Stimulated activated CD8-positive, alpha-beta memory T cell treated with anti-CD3 and anti-CD28 coated beads, Interleukin-7, amount 100 ng/mL, for 1 hour (primary cell): ENCODE results near the gene SLC5A5.

ENCODE experiments used
- DNase-seq, 2 donors: peaks; one replicate each; pipeline ENCODE4 v3.0.0-alpha.2; 2020; ENCODE audit warnings: low read depth in 2 of 2

Gene SLC5A5

DNA sequence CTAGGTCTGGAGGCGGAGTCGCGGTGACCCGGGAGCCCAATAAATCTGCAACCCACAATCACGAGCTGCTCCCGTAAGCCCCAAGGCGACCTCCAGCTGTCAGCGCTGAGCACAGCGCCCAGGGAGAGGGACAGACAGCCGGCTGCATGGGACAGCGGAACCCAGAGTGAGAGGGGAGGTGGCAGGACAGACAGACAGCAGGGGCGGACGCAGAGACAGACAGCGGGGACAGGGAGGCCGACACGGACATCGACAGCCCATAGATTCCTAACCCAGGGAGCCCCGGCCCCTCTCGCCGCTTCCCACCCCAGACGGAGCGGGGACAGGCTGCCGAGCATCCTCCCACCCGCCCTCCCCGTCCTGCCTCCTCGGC is at the start of gene SLC5A5:
TSS of gene SLC5A5 (plus strand) at position 68 of the 373 bp plus-strand sequence. CDS start 375 bp downstream, outside the sequence.
- DNase-seq: no peak

DNA sequence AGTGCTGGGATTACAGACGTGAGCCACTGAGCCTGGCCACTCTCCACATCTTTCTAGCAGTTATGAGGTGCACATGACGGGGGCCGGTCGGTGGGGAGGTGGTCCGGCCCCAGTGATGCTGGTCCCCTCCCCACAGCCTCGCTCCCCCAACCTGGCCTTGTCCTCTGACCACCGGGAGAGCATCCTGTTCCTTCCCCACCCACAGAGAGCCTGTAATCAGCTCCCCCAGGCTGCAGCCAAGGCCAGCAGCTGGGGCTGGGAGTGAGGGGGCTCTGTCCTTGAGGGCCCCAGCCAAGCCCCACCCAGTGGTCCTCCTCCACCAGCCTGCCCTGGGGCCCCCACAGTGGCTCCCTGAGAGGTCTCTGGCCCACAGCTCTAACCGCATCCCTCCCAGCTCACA is 47.4 kb upstream of the SLC5A5 start:
- DNase-seq: no peak

DNA sequence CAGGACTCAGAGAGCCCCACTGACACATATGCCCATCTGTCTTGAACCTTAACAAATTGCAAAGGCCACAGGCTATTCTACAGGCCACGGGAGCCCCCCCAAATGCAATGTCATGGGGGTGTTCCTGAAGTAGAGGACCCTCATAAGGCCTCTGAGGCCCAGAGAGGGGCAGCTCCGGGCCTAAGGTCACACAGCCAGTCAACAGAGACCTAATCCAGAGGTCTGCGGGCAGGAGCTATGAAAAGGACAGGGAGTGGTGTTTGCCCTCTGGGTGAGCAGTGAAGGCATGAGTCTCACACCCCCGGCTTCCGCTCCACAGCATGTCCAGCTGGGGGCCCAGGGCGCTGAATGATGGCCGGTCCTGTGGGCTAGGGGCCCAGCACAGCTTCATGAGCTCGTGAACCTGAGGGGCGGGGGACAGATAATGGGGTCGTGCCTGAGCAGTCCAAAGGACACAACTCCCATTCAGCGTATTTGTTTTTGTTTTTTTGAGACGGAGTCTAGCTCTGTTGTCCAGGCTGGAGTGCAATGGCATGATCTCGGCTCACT is 45.2 kb upstream of the SLC5A5 start:
- no peak for DNase-seq

DNA sequence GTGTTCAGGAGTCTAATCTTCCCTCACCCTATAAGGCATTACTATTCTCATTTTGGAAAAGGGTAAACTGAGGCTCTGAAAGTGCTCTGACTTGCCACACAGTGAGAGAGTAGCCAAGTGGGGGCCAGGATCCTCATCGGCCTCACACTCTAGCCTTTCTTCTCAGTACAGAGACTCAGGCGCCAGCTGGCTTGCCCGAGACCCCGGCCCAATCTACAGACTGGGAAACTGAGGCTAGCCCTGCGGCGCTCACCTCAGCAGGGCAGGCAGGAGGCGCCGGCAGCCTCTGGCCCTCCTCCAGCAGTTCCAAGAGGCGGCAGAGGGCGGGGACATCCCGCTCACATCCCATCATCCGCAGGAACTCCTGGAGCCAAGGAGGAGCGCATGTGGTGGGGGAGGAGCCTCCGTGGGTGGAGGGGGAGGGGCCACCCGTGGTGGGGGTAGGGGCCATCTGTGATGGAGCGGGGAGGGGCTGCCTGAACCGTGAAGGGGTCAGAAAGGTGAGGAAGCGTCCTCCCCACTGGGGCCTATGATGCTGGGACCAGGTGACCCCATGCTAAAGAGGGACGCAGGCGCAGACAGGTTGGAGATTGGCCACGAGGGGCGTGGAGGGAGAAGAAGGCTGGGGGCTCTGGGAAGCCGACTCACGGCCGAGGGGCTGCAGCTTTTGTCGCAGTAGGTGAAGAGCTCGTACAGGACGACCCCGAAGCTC is 41.7 kb upstream of the SLC5A5 start:
- DNase-seq: no peak

GRCh38 chr19:17830567-17831418 is 41.0 kb upstream of the SLC5A5 start:
- no peak for DNase-seq

GRCh38 chr19:17831419-17831888 is 40.3 kb upstream of the SLC5A5 start:
- DNase-seq: no peak

GRCh38 chr19:17832443-17833208 is 39.1 kb upstream of the SLC5A5 start:
- no peak for DNase-seq

DNA sequence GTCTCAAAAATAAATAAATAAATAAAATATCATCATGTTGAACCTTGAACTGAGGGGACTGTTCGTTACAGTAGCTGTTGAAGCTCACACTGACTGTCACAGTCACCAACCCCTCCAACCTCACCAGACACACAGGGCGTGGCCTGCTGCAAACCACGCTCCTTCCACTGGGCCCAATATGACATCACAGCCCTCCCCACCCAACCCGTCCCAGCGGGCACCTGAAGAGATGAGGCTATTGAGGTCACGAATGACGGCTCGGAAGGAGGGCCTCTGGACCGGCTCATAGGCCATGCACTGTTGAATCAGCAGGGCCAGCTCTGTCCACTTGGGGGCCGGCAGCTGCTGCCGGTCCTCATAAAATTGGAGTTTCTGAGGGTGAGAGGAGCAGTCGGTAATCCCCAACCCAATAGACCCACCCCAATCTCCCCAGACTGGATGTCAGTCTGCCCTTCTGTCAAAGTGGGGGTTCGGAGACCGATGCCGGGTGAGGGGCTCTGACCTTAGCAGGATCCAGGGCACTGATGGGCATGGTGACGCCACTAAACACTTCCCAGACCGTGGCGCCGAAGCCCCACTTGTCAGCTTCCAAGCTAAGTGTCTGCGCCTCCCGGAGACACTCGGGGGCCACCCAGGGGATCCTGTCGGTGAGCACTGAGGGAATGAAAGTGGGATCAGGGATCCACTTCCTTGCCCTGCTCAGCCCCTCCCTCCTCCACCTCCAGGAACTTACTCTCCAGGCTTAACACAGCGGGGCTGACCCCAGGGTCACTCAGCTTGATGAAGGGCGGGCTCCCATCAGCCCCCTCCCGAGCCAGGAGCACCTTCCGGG is 37.2 kb upstream of the SLC5A5 start:
- no peak for DNase-seq

DNA sequence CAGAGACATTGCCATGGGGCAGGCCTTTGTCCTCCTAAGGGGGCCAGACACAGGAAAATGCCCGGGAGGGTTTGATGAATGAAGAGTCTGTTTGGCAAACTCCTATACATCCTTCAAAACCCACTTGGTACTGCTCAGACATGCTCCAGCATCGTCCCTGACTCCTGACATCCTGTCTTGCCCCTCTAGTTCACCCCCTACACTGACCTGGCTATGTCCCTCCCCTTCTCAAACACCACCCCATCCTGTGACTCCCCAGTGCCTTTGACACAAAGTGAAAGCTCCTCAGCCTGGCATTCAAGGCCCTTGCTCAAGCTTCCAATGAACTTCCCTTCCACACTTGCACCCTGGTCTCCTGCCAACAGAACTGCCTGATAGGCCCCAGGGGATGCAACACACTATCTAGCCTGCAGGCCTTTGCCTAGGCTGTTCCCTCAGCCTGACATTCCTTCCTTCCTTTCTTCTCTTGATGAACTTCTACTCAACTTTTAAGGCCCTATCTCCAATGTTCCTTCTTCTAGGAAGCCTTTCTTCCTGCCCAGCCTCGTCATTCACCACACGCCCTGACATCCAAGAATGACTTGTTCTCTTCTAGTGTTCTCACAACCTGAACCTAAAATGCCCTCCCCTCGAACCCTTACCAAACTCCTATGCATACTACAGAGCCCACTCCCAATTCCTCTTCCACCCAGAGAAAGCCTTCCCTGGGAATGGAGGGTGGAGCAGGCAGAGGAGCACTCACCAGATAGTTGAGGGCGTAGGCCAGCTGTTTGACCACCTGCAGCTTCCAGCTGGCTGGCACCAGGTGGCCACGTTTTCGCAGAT is 36.4 kb upstream of the SLC5A5 start:
- no peak for DNase-seq

- DNase-seq: no peak
These were observed 35.2 kb upstream of the SLC5A5 start for GRCh38 chr19:17836530-17836929.

- DNase-seq: no peak
These were observed 33.8 kb upstream of the SLC5A5 start for GRCh38 chr19:17837972-17838371.

DNA sequence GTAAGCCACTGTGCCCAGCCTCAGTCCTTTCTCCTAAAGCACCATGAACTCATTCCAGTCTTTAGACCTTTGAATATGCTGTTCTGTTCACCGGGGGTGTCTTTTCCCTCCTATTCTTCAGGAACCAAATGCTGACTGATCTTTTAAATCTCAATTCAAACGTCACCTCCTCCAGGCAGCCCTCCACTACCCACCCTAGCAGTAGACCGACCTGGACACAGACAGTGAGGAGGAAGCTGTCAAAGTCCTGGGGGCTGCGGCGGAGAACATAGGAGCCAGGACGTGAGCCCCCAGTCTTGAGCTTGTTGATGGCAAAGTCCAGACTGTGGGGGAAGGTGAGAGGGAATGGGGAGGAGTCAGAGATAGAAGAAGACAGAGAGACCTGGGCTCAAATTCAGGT is 31.7 kb upstream of the SLC5A5 start:
- no peak for DNase-seq

DNA sequence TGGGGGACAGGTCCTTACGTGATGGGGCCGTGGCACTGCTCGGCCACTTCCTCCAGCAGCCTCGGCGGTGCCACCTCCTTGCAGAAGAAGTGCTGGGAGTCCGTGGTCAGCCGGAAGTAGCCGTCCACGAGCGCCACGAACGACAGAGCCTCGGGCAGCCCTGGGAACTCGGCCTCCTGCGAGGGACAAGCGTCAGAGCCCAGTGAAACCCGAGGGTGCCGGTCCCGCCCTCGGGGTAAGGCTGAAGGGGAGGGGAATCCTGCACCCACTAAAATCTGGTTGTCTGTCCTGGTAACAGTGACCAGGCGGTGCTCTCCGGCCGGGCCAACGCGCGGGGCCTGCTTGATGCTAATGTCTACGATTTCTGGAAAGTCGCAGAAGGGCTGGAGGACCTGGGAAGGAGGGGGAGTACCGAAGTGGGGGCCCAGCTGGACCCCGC is 30.4 kb upstream of the SLC5A5 start:
- DNase-seq: no peak

- DNase-seq: no peak
These were observed 29.7 kb upstream of the SLC5A5 start for GRCh38 chr19:17841810-17842662.

GRCh38 chr19:17842663-17843291 is 29.0 kb upstream of the SLC5A5 start:
- no peak for DNase-seq

GRCh38 chr19:17843292-17843827 is 28.4 kb upstream of the SLC5A5 start:
- no peak for DNase-seq

DNA sequence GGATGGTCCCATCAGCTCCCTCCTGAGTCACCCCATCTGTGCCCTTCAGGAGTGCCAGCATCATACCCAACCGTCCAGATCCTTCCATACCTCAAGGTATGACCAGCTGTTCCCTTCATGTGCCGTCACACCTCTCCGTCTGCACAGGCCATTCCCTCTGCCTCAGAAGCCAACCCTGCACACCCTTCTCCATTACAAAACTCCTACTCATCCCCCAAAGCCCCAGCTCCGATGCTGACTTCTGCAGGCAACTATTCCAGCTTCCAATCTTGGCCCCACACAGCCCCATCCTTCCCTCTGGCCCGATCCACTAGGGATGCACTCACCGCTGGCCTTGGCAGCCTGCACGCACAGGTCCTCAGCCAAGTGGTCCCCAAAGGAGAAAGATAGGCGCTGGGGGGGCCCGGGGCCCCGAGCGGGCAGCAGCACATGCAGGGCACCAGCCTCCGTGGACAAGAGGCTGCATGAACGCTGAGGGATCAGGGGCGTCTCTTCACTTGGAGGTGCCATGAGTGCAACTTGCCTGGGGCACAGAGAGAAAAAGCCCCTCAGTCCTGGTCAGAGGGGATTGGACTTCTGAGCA is 27.7 kb upstream of the SLC5A5 start:
- no peak for DNase-seq

DNA sequence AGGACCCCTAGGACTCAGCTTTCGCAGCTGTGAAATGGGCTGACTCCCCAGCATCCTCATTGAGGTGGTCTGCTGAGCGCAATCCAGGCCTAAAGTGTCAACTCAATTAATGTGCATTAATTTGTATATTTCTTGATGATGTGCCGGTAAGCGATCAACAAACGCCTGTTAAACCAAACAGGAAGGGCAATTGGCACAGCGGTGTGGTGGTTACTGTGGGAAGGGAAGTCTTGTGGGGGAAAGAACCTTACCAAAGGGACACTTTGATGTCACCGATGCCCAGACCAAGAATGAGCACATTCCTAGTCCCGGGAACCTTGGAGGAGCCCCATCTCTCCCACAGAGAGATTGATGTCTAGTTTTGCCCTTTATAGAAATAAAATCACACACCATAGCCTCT is 25.6 kb upstream of the SLC5A5 start:
- DNase-seq: no peak
